Measurements from ENCODE around the gene GARRE1. TPM values are rescaled to one million over a fixed set of nuclear protein-coding genes. Genes with fewer than 3 reads are reported as not detected.
A peak's percentile ranks its signal among the peaks of the same experiment; 100 is the strongest.

The GARRE1 gene
- total and polyA plus RNA-seq, 2 of the 4 experiments (the other 2 are of a cell fraction), result 13.8 to 16.9 TPM

GRCh38 chr19:34259367-34260095 lies 5.2 kb downstream of the GARRE1 start:
- no peak for TF ChIP-seq MXI1 (IDR thresholded peaks at IDR 0.05; ENCODE audit: borderline replicate concordance, low read depth, low read length)
- peak overlapping the region; percentile 23 for H2BK5ac ChIP-seq (ENCODE audit: low read depth, low read length, poor library complexity, severe bottlenecking)
- H4K8ac ChIP-seq (ENCODE audit: low read depth in 2 of 2, low read length in 2 of 2), result peak overlapping the region in 1 of 2 experiments; percentile 30; a peak in 3 of 4 replicates
- peak overlapping the region; percentile 63 for H3K4ac ChIP-seq (ENCODE audit: low read depth, low read length)
- no CpG with 5 or more reads among the region's 3 CpGs for WGBS, 2 experiments (ENCODE audit: extremely low coverage in 2 of 2, insufficient read length in 1 of 2)
- H4K5ac ChIP-seq (ENCODE audit: low read depth, low read length), result no peak overlapping the region
- dilution Hi-C loops (cut with HindIII; ENCODE audit: low sequenced_read_pairs, unreplicated experiment), result no loop called here
- H3K23ac ChIP-seq (ENCODE audit: low read depth, low read length), result peak overlapping the region; percentile 31; the same call in 1 of the 2 replicates
- ChIA-PET POLR2A (ENCODE audit: unreplicated experiment) (no interaction called here), CTCF (no interaction called here)
- H4K20me1 ChIP-seq (ENCODE audit: insufficient read depth, low read length), result peaks cover 11% of the 10 kb centered on the region; the same call in 1 of the 2 replicates
- H3K18ac ChIP-seq (ENCODE audit: low read depth, low read length), result no peak overlapping the region
- peak overlapping the region; percentile 60 for H2AK5ac ChIP-seq (ENCODE audit: low read depth, low read length)
- no peak overlapping the region for H3K4me3 ChIP-seq (ENCODE audit: insufficient read depth, low read depth, low read length)
- H2BK120ac ChIP-seq (ENCODE audit: low read depth, low read length), result peak overlapping the region; percentile 73
- peak overlapping the region; percentile 14; the same call in 1 of the 3 replicates for H2BK15ac ChIP-seq (ENCODE audit: low read depth, low read length)
- intact Hi-C loops (cut with micrococcal nuclease), result loop anchor here (2.0 to 5.0 kb wide), 2 partner anchors 15 to 58 kb away; no protein-coding TSS in a partner anchor
- 0 out of 2 replicates have a peak overlapping the region, but pooled peaks have one; percentile 14 for H3K27ac ChIP-seq (ENCODE audit: insufficient read depth, low read length)
- H3K27me3 ChIP-seq (ENCODE audit: control insufficient read depth, insufficient read depth, low read length), result no peaks in the 10 kb centered on the region
- no peak overlapping the region for H2AK9ac ChIP-seq (replicated peaks; ENCODE audit: low read depth, low read length, poor library complexity)
- in situ Hi-C loops (cut with MboI; ENCODE audit: low sequenced_read_pairs), result no loop called here
- DNase-seq, result peak; percentile 45
- no peak overlapping the region for H3K56ac ChIP-seq (ENCODE audit: extremely low read depth, insufficient read depth, low read length)
- peak overlapping the region; percentile 66 for H3K14ac ChIP-seq (replicated peaks; ENCODE audit: low read depth, low read length)
- peak overlapping the region; percentile 51 for H2BK20ac ChIP-seq (ENCODE audit: low read depth, low read length)
- H3K79me1 ChIP-seq (ENCODE audit: low read depth in 1 of 2, low read length in 2 of 2), result peaks cover 21 to 77% of the 10 kb centered on the region in 2 experiments
- no peaks in the 10 kb centered on the region for H3K36me3 ChIP-seq (ENCODE audit: control insufficient read depth, insufficient read depth, low read length)
- H3K9ac ChIP-seq (ENCODE audit: low read depth, low read length), result no peak overlapping the region
- peaks cover 27% of the 10 kb centered on the region for H3K9me1 ChIP-seq (ENCODE audit: insufficient read depth, low read length)
- H4K91ac ChIP-seq (ENCODE audit: insufficient read depth, low read depth, low read length), result no peak overlapping the region
- H2AFZ ChIP-seq (replicated peaks; ENCODE audit: low read length, poor library complexity), result no peak overlapping the region
- ATAC-seq (ENCODE audit: low read depth), result no peak
- H3K4me1 ChIP-seq (ENCODE audit: control insufficient read depth, insufficient read depth, low read length), result peaks cover 21% of the 10 kb centered on the region
- H3K4me2 ChIP-seq (ENCODE audit: low read depth, low read length), result no peak overlapping the region
- no peaks in the 10 kb centered on the region for H3K9me3 ChIP-seq (ENCODE audit: control insufficient read depth, insufficient read depth, low read length)
- BruUV-seq (replicated peaks), result no TSS peak

Data from IMR-90 (cell line).